ENCODE measurements around the gene TOP3A.
"Not testable (repeated sequence)": the region's sequence is repeated elsewhere in the genome, so short reads cannot be mapped to it uniquely, and the experiment has no call there.

- TF ChIP-seq CTCF (IDR thresholded peaks at IDR 0.05; ENCODE audit: low read depth, low read length); POLR2A (IDR thresholded peaks at IDR 0.05; ENCODE audit: extremely low read depth, insufficient read length): not testable (repeated sequence)
Observed at GRCh38 chr17:18303206-18303605, 11.6 kb downstream of the TOP3A start.

Data from NB4 (cell line).